Activated CD4-positive, alpha-beta memory T cell treated with anti-CD3 and anti-CD28 coated beads for 36 hours (primary cell): ENCODE results near the gene FBXO38. TPM values are rescaled to one million over a fixed set of nuclear protein-coding genes. Genes with fewer than 3 reads are reported as not detected.

ENCODE experiments used
- CTCF ChIA-PET: fragments of 350-600 bp; sonication (Branson Sonifier 250); formaldehyde crosslinking; loops from one replicate; lab custom pipeline; 2021; ENCODE audit warnings: antibody characterized with exemption, inconsistent platforms; lab: Charles Lee
- POLR2A ChIA-PET: fragments of 350-600 bp; sonication (Branson Sonifier 250); formaldehyde crosslinking; loops from one replicate; lab custom pipeline; 2021; ENCODE audit warnings: antibody characterized with exemption; lab: Charles Lee
- DNase-seq: peaks from one replicate; pipeline ENCODE4 v3.0.0-alpha.2; 2020
- H3K27ac Mint-ChIP-seq: one replicate; pipeline ENCODE4 v1.8.0; 2021; ENCODE audit warnings: mixed read lengths
- H3K27me3 Mint-ChIP-seq: one replicate; pipeline ENCODE4 v1.8.0; 2021; ENCODE audit warnings: mixed read lengths
- H3K36me3 Mint-ChIP-seq: one replicate; pipeline ENCODE4 v1.8.0; 2021; ENCODE audit warnings: mixed read lengths
- H3K4me1 Mint-ChIP-seq: one replicate; pipeline ENCODE4 v1.8.0; 2021; ENCODE audit warnings: low read depth, mixed read lengths
- H3K4me3 Mint-ChIP-seq: one replicate; pipeline ENCODE4 v1.8.0; 2021; ENCODE audit warnings: mild to moderate bottlenecking, mixed read lengths
- H3K9me3 Mint-ChIP-seq: one replicate; pipeline ENCODE4 v1.8.0; 2021; ENCODE audit warnings: mixed read lengths
- intact Hi-C: fragments of 100-400 bp; cut with micrococcal nuclease; formaldehyde crosslinking; loops from one replicate; pipeline ENCODE4 v1.15.1; 2023
- total RNA-seq, 2 experiments: library from RNA; stranded (reverse); gene quantifications; one replicate each; pipeline ENCODE4 v1.2.3, GENCODE V29; 2021

The FBXO38 gene
- total RNA-seq, 2 experiments from 2014 or later = 43.1 to 45.0 TPM

GRCh38 chr5:148482196-148482595 lies 98.4 kb downstream of the FBXO38 start:
- H3K36me3 Mint-ChIP-seq = no peaks in the 10 kb centered on the region
- peaks cover 28% of the 10 kb centered on the region for H3K27me3 Mint-ChIP-seq
- no peak overlapping the region for H3K4me3 Mint-ChIP-seq
- H3K4me1 Mint-ChIP-seq = peaks cover 3% of the 10 kb centered on the region
- no peak overlapping the region for H3K27ac Mint-ChIP-seq
- H3K9me3 Mint-ChIP-seq = no peaks in the 10 kb centered on the region
- intact Hi-C loops = loop anchor here (1.0 to 2.0 kb wide), 2 partner anchors 37 to 303 kb away; no protein-coding TSS in a partner anchor
- ChIA-PET POLR2A (no interaction called here), CTCF (interaction anchor here (0.9 to 3.5 kb wide), 14 partner anchors 9 to 302 kb away, joined by 3 to 26 read pairs (median 4); no protein-coding TSS in a partner anchor)
- no peak for DNase-seq

- Mint-ChIP-seq H3K9me3 (no peaks in the 10 kb centered on the region), H3K36me3 (no peaks in the 10 kb centered on the region), H3K27ac (no peak overlapping the region), H3K4me1 (peaks cover 3% of the 10 kb centered on the region), H3K4me3 (no peak overlapping the region), H3K27me3 (peaks cover 30% of the 10 kb centered on the region)
- POLR2A ChIA-PET = no interaction called here
- peak; percentile 74 for DNase-seq
- intact Hi-C loops = loop anchor here (1.0 to 2.0 kb wide), 2 partner anchors 38 to 304 kb away; no protein-coding TSS in a partner anchor
- CTCF ChIA-PET = interaction anchor here (0.7 to 3.5 kb wide), 20 partner anchors 12 to 303 kb away, joined by 3 to 26 read pairs (median 4); no protein-coding TSS in a partner anchor
Observed at GRCh38 chr5:148482697-148483462, 99.1 kb downstream of the FBXO38 start.

GRCh38 chr5:148483750-148484149 lies 100.0 kb downstream of the FBXO38 start:
- no peak overlapping the region for H3K4me3 Mint-ChIP-seq
- H3K36me3 Mint-ChIP-seq = no peaks in the 10 kb centered on the region
- ChIA-PET CTCF (interaction anchor here (0.8 to 3.5 kb wide), 11 partner anchors 11 to 304 kb away, joined by 3 to 26 read pairs (median 4); no protein-coding TSS in a partner anchor), POLR2A (no interaction called here)
- peaks cover 24% of the 10 kb centered on the region for H3K27me3 Mint-ChIP-seq
- DNase-seq = no peak
- no peak overlapping the region for H3K27ac Mint-ChIP-seq
- intact Hi-C loops = loop anchor here (2.0 kb wide), 1 partner anchor 39 kb away; no protein-coding TSS in a partner anchor
- no peaks in the 10 kb centered on the region for H3K9me3 Mint-ChIP-seq
- H3K4me1 Mint-ChIP-seq = peaks cover 3% of the 10 kb centered on the region

- Mint-ChIP-seq H3K4me1 (peaks cover 3% of the 10 kb centered on the region), H3K36me3 (no peaks in the 10 kb centered on the region), H3K9me3 (no peaks in the 10 kb centered on the region), H3K4me3 (no peak overlapping the region), H3K27me3 (peaks cover 27% of the 10 kb centered on the region), H3K27ac (no peak overlapping the region)
- intact Hi-C loops = no loop called here
- ChIA-PET CTCF (interaction anchor here (1.6 to 3.2 kb wide), 2 partner anchors 15 to 92 kb away, joined by 4 to 11 read pairs; no protein-coding TSS in a partner anchor), POLR2A (no interaction called here)
- DNase-seq = no peak
Observed at GRCh38 chr5:148484651-148485050, 100.9 kb downstream of the FBXO38 start.

- CTCF ChIA-PET = interaction anchor here (1.2 to 1.7 kb wide), 2 partner anchors 245 to 549 kb away, joined by 3 to 9 read pairs; no protein-coding TSS in a partner anchor
- intact Hi-C loops = no loop called here
- peaks cover 32% of the 10 kb centered on the region for H3K27me3 Mint-ChIP-seq
- no peaks in the 10 kb centered on the region for H3K9me3 Mint-ChIP-seq
- H3K4me1 Mint-ChIP-seq = peaks cover 3% of the 10 kb centered on the region
- no peak overlapping the region for H3K27ac Mint-ChIP-seq
- no peak for DNase-seq
- no peaks in the 10 kb centered on the region for H3K36me3 Mint-ChIP-seq
- no peak overlapping the region for H3K4me3 Mint-ChIP-seq
- POLR2A ChIA-PET = no interaction called here
Observed at GRCh38 chr5:148486456-148486855, 102.7 kb downstream of the FBXO38 start.

- POLR2A ChIA-PET = no interaction called here
- Mint-ChIP-seq H3K27me3 (peaks cover 25% of the 10 kb centered on the region), H3K9me3 (no peaks in the 10 kb centered on the region), H3K4me1 (no peaks in the 10 kb centered on the region), H3K36me3 (no peaks in the 10 kb centered on the region), H3K27ac (no peak overlapping the region), H3K4me3 (no peak overlapping the region)
- no peak for DNase-seq
- CTCF ChIA-PET = no interaction called here
- intact Hi-C loops = no loop called here
Observed at GRCh38 chr5:148488757-148489156, 105.0 kb downstream of the FBXO38 start.

- Mint-ChIP-seq H3K4me3 (no peak overlapping the region), H3K4me1 (no peaks in the 10 kb centered on the region), H3K36me3 (no peaks in the 10 kb centered on the region), H3K27me3 (peaks cover 23% of the 10 kb centered on the region), H3K27ac (no peak overlapping the region), H3K9me3 (no peaks in the 10 kb centered on the region)
- POLR2A ChIA-PET = no interaction called here
- DNase-seq = no peak
- CTCF ChIA-PET = interaction anchor here (0.9 to 1.0 kb wide), 2 partner anchors 9 to 239 kb away, joined by 3 to 5 read pairs; no protein-coding TSS in a partner anchor
- intact Hi-C loops = no loop called here
Observed at GRCh38 chr5:148491015-148491792, 107.4 kb downstream of the FBXO38 start.

GRCh38 chr5:148491793-148492184 lies 108.0 kb downstream of the FBXO38 start:
- H3K4me3 Mint-ChIP-seq = no peak overlapping the region
- POLR2A ChIA-PET = no interaction called here
- H3K36me3 Mint-ChIP-seq = no peaks in the 10 kb centered on the region
- H3K4me1 Mint-ChIP-seq = no peaks in the 10 kb centered on the region
- H3K27me3 Mint-ChIP-seq = peaks cover 18% of the 10 kb centered on the region
- no peak overlapping the region for H3K27ac Mint-ChIP-seq
- CTCF ChIA-PET = interaction anchor here (0.9 to 1.0 kb wide), 2 partner anchors 10 to 239 kb away, joined by 3 to 5 read pairs; no protein-coding TSS in a partner anchor
- intact Hi-C loops = no loop called here
- no peaks in the 10 kb centered on the region for H3K9me3 Mint-ChIP-seq
- no peak for DNase-seq

GRCh38 chr5:148492351-148492750 lies 108.6 kb downstream of the FBXO38 start:
- H3K4me3 Mint-ChIP-seq = no peak overlapping the region
- POLR2A ChIA-PET = no interaction called here

More at GRCh38 chr5:148492351-148492750, 108.6 kb downstream of the FBXO38 start:
- Mint-ChIP-seq H3K36me3 (no peaks in the 10 kb centered on the region), H3K4me1 (no peaks in the 10 kb centered on the region), H3K27me3 (peaks cover 15% of the 10 kb centered on the region), H3K9me3 (no peaks in the 10 kb centered on the region), H3K27ac (no peak overlapping the region)
- DNase-seq = no peak
- intact Hi-C loops = no loop called here
- CTCF ChIA-PET = no interaction called here

Other genes with a start within 250 kb of the FBXO38 start
- not detected for gene SPINK14, start 215.4 kb upstream of the FBXO38 start, total RNA-seq
- gene SPINK6, start 180.9 kb upstream of the FBXO38 start, total RNA-seq = not detected
- not detected for gene MARCOL, start 145.4 kb upstream of the FBXO38 start, total RNA-seq
- not detected for gene SPINK13, start 115.2 kb upstream of the FBXO38 start, total RNA-seq
- gene SPINK7, start 71.5 kb upstream of the FBXO38 start, total RNA-seq = not detected
- gene SPINK9, start 48.4 kb upstream of the FBXO38 start, total RNA-seq = not detected